Smooth muscle cell (in vitro differentiated cells): Measurements from ENCODE around the gene HDAC4. TPM values are rescaled to one million over a fixed set of nuclear protein-coding genes. Genes with fewer than 3 reads are reported as not detected.

Experiments
- DNase-seq: peaks from one replicate; lab custom pipeline; 2025; ENCODE audit not compliant: unreplicated experiment; lab: John Stamatoyannopoulos, UW
- H2AFZ ChIP-seq: fragments of 200-600 bp; sonication (generic); 2 replicates; pipeline ENCODE4 v1.6.0; 2016; ENCODE audit warnings: antibody characterized with exemption, low read depth, mild to moderate bottlenecking
- H3F3A ChIP-seq: fragments of 200-600 bp; sonication (generic); 2 replicates; pipeline ENCODE4 v1.6.0; 2017; ENCODE audit warnings: antibody characterized with exemption, low read depth
- H3K27ac ChIP-seq: fragments of 200-600 bp; sonication (generic); 2 replicates; pipeline ENCODE4 v1.5.1; 2016; ENCODE audit warnings: low read depth, mild to moderate bottlenecking
- H3K27me3 ChIP-seq: fragments of 200-600 bp; sonication (generic); 2 replicates; pipeline ENCODE4 v1.6.1; 2016; ENCODE audit warnings: low read depth, mild to moderate bottlenecking
- H3K36me3 ChIP-seq: fragments of 200-600 bp; sonication (generic); 2 replicates; pipeline ENCODE4 v1.5.1; 2016; ENCODE audit warnings: low read depth
- H3K4me1 ChIP-seq: fragments of 200-600 bp; sonication (generic); 2 replicates; pipeline ENCODE4 v1.5.1; 2016; ENCODE audit warnings: low read depth
- H3K4me2 ChIP-seq: fragments of 200-600 bp; sonication (generic); 2 replicates; pipeline ENCODE4 v1.6.0; 2016; ENCODE audit warnings: mild to moderate bottlenecking
- H3K4me3 ChIP-seq: fragments of 200-600 bp; sonication (generic); 2 replicates; pipeline ENCODE4 v1.5.1; 2016; ENCODE audit warnings: mild to moderate bottlenecking
- H3K79me2 ChIP-seq: fragments of 200-600 bp; sonication (generic); 2 replicates; pipeline ENCODE4 v1.6.0; 2016; ENCODE audit warnings: low read depth, mild to moderate bottlenecking
- H3K9ac ChIP-seq: fragments of 200-600 bp; sonication (generic); 2 replicates; pipeline ENCODE4 v1.6.0; 2016; ENCODE audit warnings: low read depth
- H3K9me3 ChIP-seq: fragments of 200-600 bp; sonication (generic); replicated peaks from 2 replicates; pipeline ENCODE4 v1.5.1; 2016; ENCODE audit warnings: low read depth
- H4K20me1 ChIP-seq: fragments of 200-600 bp; sonication (generic); 2 replicates; pipeline ENCODE4 v1.6.0; 2016; ENCODE audit warnings: low read depth
- WGBS: methylation state at CpG from one replicate; pipeline ENCODE4 v1.1.7; 2016; ENCODE audit warnings: low lambda C conversion rate; 5-methylcytosine and 5-hydroxymethylcytosine counted together
- polyA plus RNA-seq: library from polyadenylated mRNA; unstranded; fragments of >200 nt; fragmentation: Nextera tagmentation; extraction: Ambion mirVana; gene quantifications from 2 replicates; pipeline ENCODE4 v1.2.1, GENCODE V29; 2016
- total RNA-seq: library from RNA; depleted of rRNA; stranded (reverse); fragments of >200 nt; gene quantifications from 2 replicates; pipeline ENCODE4 v1.2.3, GENCODE V29; 2014
- TF ChIP-seq, protein P1 (sequence below): fragments of 200-600 bp; sonication (generic); IDR thresholded peaks from 2 replicates; pipeline ENCODE4 v1.5.1; 2017; ENCODE audit warnings: borderline replicate concordance, mild to moderate bottlenecking, antibody characterized with exemption; ENCODE audit not compliant: insufficient read depth, poor library complexity, severe bottlenecking

Gene HDAC4
- total and polyA plus RNA-seq, 2 experiments from 2014 or later, result 6.2 to 35.7 TPM

- H3K9me3 ChIP-seq, result no peaks in the 10 kb centered on the region
- TF ChIP-seq, protein P1, sequence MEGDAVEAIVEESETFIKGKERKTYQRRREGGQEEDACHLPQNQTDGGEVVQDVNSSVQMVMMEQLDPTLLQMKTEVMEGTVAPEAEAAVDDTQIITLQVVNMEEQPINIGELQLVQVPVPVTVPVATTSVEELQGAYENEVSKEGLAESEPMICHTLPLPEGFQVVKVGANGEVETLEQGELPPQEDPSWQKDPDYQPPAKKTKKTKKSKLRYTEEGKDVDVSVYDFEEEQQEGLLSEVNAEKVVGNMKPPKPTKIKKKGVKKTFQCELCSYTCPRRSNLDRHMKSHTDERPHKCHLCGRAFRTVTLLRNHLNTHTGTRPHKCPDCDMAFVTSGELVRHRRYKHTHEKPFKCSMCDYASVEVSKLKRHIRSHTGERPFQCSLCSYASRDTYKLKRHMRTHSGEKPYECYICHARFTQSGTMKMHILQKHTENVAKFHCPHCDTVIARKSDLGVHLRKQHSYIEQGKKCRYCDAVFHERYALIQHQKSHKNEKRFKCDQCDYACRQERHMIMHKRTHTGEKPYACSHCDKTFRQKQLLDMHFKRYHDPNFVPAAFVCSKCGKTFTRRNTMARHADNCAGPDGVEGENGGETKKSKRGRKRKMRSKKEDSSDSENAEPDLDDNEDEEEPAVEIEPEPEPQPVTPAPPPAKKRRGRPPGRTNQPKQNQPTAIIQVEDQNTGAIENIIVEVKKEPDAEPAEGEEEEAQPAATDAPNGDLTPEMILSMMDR, result no peak
- 100% methylated on average over 13 of the region's 13 CpGs for WGBS
- no peak overlapping the region for H3K9ac ChIP-seq
- no peak overlapping the region for H3K4me2 ChIP-seq
- H3F3A ChIP-seq, result no peaks in the 10 kb centered on the region
- no peak for DNase-seq
- H3K27ac ChIP-seq, result no peak overlapping the region
- H3K4me1 ChIP-seq, result no peaks in the 10 kb centered on the region
- H3K36me3 ChIP-seq, result no peaks in the 10 kb centered on the region
- peaks cover 8% of the 10 kb centered on the region for H3K79me2 ChIP-seq
- no peak overlapping the region for H2AFZ ChIP-seq
- no peaks in the 10 kb centered on the region for H3K27me3 ChIP-seq
- peaks cover 93% of the 10 kb centered on the region for H4K20me1 ChIP-seq
- H3K4me3 ChIP-seq, result no peak overlapping the region
These were observed 25.9 kb downstream of the HDAC4 start for GRCh38 chr2:239374896-239375277.

GRCh38 chr2:239372835-239373234 is 28.0 kb downstream of the HDAC4 start:
- no peak overlapping the region for H3K27ac ChIP-seq
- no peak for DNase-seq
- H3K36me3 ChIP-seq, result no peaks in the 10 kb centered on the region

GRCh38 chr2:239371726-239372686 is 28.8 kb downstream of the HDAC4 start:
- no peak overlapping the region for H3K4me3 ChIP-seq
- no peak overlapping the region for H3K9ac ChIP-seq
- H3F3A ChIP-seq, result no peaks in the 10 kb centered on the region
- peaks cover 5% of the 10 kb centered on the region for H3K79me2 ChIP-seq
- DNase-seq, result no peak
- H2AFZ ChIP-seq, result no peak overlapping the region
- H3K36me3 ChIP-seq, result no peaks in the 10 kb centered on the region
- no peak overlapping the region for H3K27ac ChIP-seq
- no peaks in the 10 kb centered on the region for H3K27me3 ChIP-seq
- H3K4me1 ChIP-seq, result no peaks in the 10 kb centered on the region
- H4K20me1 ChIP-seq, result peaks cover 93% of the 10 kb centered on the region
- no peaks in the 10 kb centered on the region for H3K9me3 ChIP-seq
- no peak overlapping the region for H3K4me2 ChIP-seq
- 95% methylated on average over 34 of the region's 34 CpGs for WGBS
- TF ChIP-seq, protein P1, result no peak

More at GRCh38 chr2:239372835-239373234, 28.0 kb downstream of the HDAC4 start:
- TF ChIP-seq, protein P1, result no peak
- no peaks in the 10 kb centered on the region for H3K9me3 ChIP-seq
- no peak overlapping the region for H2AFZ ChIP-seq
- H3K4me2 ChIP-seq, result no peak overlapping the region
- no peaks in the 10 kb centered on the region for H3K27me3 ChIP-seq
- peaks cover 94% of the 10 kb centered on the region for H4K20me1 ChIP-seq
- no peak overlapping the region for H3K9ac ChIP-seq
- H3K4me3 ChIP-seq, result no peak overlapping the region
- H3F3A ChIP-seq, result no peaks in the 10 kb centered on the region
- H3K4me1 ChIP-seq, result no peaks in the 10 kb centered on the region
- 96% methylated on average over 13 of the region's 13 CpGs for WGBS
- H3K79me2 ChIP-seq, result peaks cover 5% of the 10 kb centered on the region
